K562 (cell line): Measurements from ENCODE around the gene IL6R. TPM values are rescaled to one million over a fixed set of nuclear protein-coding genes. Genes with fewer than 3 reads are reported as not detected.

Experiments
- ATAC-seq: fragments of 200-7000 bp; cut with Tn5 transposase; 3 replicates; pipeline ENCODE4 v1.9.1; 2020; ENCODE audit warnings: moderate library complexity
- BruUV-seq: library from RNA; stranded (reverse); fragments of 400-500 nt; replicated peaks from 2 replicates; lab custom pipeline; 2021; lab: Mats Ljungman, UMichigan
- CTCF ChIA-PET: fragments of 300-600 bp; formaldehyde crosslinking; extraction: SDS; loops from one replicate; lab custom pipeline; 2021; ENCODE audit warnings: low intra/inter-chr PET ratio; lab: Yijun Ruan, JAX
- POLR2A ChIA-PET: fragments of 300-600, 350-650 bp; sonication (Branson Sonifier 250); formaldehyde crosslinking; extraction: SDS; loops from one replicate; lab custom pipeline; 2021; ENCODE audit warnings: antibody characterized with exemption, inconsistent platforms; lab: Yijun Ruan, JAX
- DNase-seq, 4 experiments: peaks; one replicate each; pipeline versions ENCODE4 v3.0.0 to v3.0.0-alpha.2; 2011 to 2018; ENCODE audit warnings: low spot score in 3 of 4, mixed read lengths in 3 of 4; ENCODE audit errors: extremely low read depth in 1 of 4
- FAIRE-seq: peaks from 2 replicates; lab custom pipeline; 2011; peaks lifted over from hg19 to GRCh38; lab: Jason Lieb, UNC
- H2AFZ ChIP-seq: 2 replicates; pipeline ENCODE4 v1.6.0; 2011; ENCODE audit warnings: low read depth, low read length, control low read depth, inconsistent platforms
- H3K27ac ChIP-seq: fragments of 200-600 bp; 3 replicates; pipeline ENCODE4 v1.8.0; 2011; ENCODE audit warnings: low read depth, mild to moderate bottlenecking, control low read depth, inconsistent platforms, low read length, moderate library complexity, mixed read lengths; ENCODE audit errors: extremely low read depth
- H3K27me3 ChIP-seq, 2 experiments: fragments of 300-600 bp in 1 of 2; 2 replicates in 1 of 2; 3 replicates in 1 of 2; pipeline versions ENCODE4 v1.6.0 to v1.8.0; 2011; ENCODE audit warnings: inconsistent platforms in 2 of 2, low read length in 2 of 2, mild to moderate bottlenecking in 1 of 2, mixed read lengths in 1 of 2, moderate library complexity in 1 of 2; ENCODE audit not compliant: control insufficient read depth in 2 of 2, insufficient read depth in 2 of 2
- H3K36me3 ChIP-seq: fragments of 300-600 bp; 3 replicates; pipeline ENCODE4 v1.8.0; 2011; ENCODE audit warnings: mild to moderate bottlenecking, low read length, inconsistent platforms; ENCODE audit not compliant: control insufficient read depth, insufficient read depth
- H3K4me1 ChIP-seq, 2 experiments: fragments of 200-600 bp in 1 of 2; replicated peaks in 1 of 2; 2 replicates in 1 of 2; 3 replicates in 1 of 2; pipeline versions ENCODE4 v1.5.1 to v1.8.0; 2011; ENCODE audit warnings: inconsistent platforms in 2 of 2, low read length in 2 of 2, mild to moderate bottlenecking in 1 of 2, mixed read lengths in 1 of 2, moderate library complexity in 1 of 2; ENCODE audit not compliant: control insufficient read depth in 2 of 2, insufficient read depth in 2 of 2
- H3K4me2 ChIP-seq: 2 replicates; pipeline ENCODE4 v1.6.1; 2011; ENCODE audit warnings: low read length, control low read depth, inconsistent platforms, mixed read lengths; ENCODE audit not compliant: insufficient read depth
- H3K4me3 ChIP-seq: fragments of 200-600 bp; sonication (generic), shearing (Covaris generic); 2 replicates; pipeline ENCODE4 v1.5.1; 2016; ENCODE audit warnings: control low read depth, inconsistent platforms
- H3K79me2 ChIP-seq: fragments of 200-600 bp; 3 replicates; pipeline ENCODE4 v1.8.0; 2011; ENCODE audit warnings: low read length, inconsistent platforms; ENCODE audit not compliant: control insufficient read depth, insufficient read depth
- H3K9ac ChIP-seq, 2 experiments: 2 replicates each; pipeline versions ENCODE4 v1.6.0 to v1.6.1; 2011; ENCODE audit warnings: low read depth in 2 of 2, low read length in 2 of 2, control low read depth in 1 of 2, inconsistent platforms in 1 of 2, mild to moderate bottlenecking in 1 of 2, mixed read lengths in 1 of 2; ENCODE audit not compliant: insufficient read depth in 1 of 2
- H3K9me1 ChIP-seq: one replicate; pipeline ENCODE4 v1.6.0; 2011; ENCODE audit warnings: inconsistent platforms, mild to moderate bottlenecking, low read length, moderate library complexity; ENCODE audit not compliant: control insufficient read depth, insufficient read depth
- H3K9me3 ChIP-seq: replicated peaks from 2 replicates; pipeline ENCODE4 v1.5.1; 2011; ENCODE audit warnings: low read depth, low read length, inconsistent platforms; ENCODE audit not compliant: control insufficient read depth, insufficient read depth
- H4K20me1 ChIP-seq: replicated peaks from 2 replicates; pipeline ENCODE4 v1.6.1; 2011; ENCODE audit warnings: low read length, inconsistent platforms, mixed read lengths; ENCODE audit not compliant: control insufficient read depth, insufficient read depth
- ASH1L ChIP-seq: fragments of 450-650 bp; IDR thresholded peaks from 2 replicates; pipeline ENCODE4 v1.6.1; 2018; ENCODE audit warnings: borderline replicate concordance, mild to moderate bottlenecking, low read depth; ENCODE audit not compliant: partially characterized antibody
- BRD4 ChIP-seq: fragments of 200-600 bp; sonication (generic); IDR thresholded peaks from 2 replicates; pipeline ENCODE4 v1.6.1; 2017; ENCODE audit warnings: inconsistent platforms
- CHD2 ChIP-seq: IDR thresholded peaks from 2 replicates; pipeline ENCODE4 v1.6.1; 2011; ENCODE audit warnings: low read depth, low read length
- ETS2 ChIP-seq: IDR thresholded peaks from 2 replicates; pipeline ENCODE4 v1.6.1; 2016; ENCODE audit warnings: borderline replicate concordance, missing genetic modification characterization, mild to moderate bottlenecking, moderate library complexity, missing compliant biosample characterization; ENCODE audit not compliant: poor library complexity, severe bottlenecking
- KDM2B ChIP-seq: fragments of 250-450 bp; sonication (Bioruptor Pico); IDR thresholded peaks from 2 replicates; pipeline ENCODE4 v1.8.0; 2021; ENCODE audit warnings: mild to moderate bottlenecking, moderate library complexity
- KDM5B ChIP-seq: fragments of 200-600 bp; sonication (generic); IDR thresholded peaks from 2 replicates; pipeline ENCODE4 v1.6.1; 2012; ENCODE audit warnings: low read depth, mild to moderate bottlenecking, moderate library complexity, low read length, control low read depth, inconsistent platforms; ENCODE audit not compliant: insufficient replicate concordance
- ZBTB5 ChIP-seq: fragments of 450-650 bp; IDR thresholded peaks from 2 replicates; pipeline ENCODE4 v1.6.1; 2017; ENCODE audit warnings: antibody characterized with exemption
- ZNF512 ChIP-seq: IDR thresholded peaks from 2 replicates; pipeline ENCODE4 v1.6.1; 2016; ENCODE audit warnings: missing genetic modification characterization, missing compliant biosample characterization
- ZNF707 ChIP-seq: fragments of 250-450 bp; sonication (Bioruptor Pico); conservative IDR thresholded peaks from 2 replicates; pipeline ENCODE4 v1.8.0; 2022; ENCODE audit warnings: inconsistent platforms, mild to moderate bottlenecking, moderate library complexity
- WGBS: fragments of 100-300 bp; shearing (Covaris generic); methylation state at CpG from one replicate; pipeline ENCODE4 v1.1.6; 2016; ENCODE audit warnings: low coverage, mixed read lengths; ENCODE audit not compliant: insufficient coverage; ENCODE audit errors: missing lambda C conversion rate; 5-methylcytosine and 5-hydroxymethylcytosine counted together
- in situ Hi-C: fragments of 300-500 bp; cut with MboI; formaldehyde crosslinking; loops from 4 replicates; pipeline ENCODE4 v1.15.0; 2018; ENCODE audit warnings: inconsistent platforms, mixed read lengths
- intact Hi-C: fragments of 100-400 bp; cut with micrococcal nuclease; formaldehyde crosslinking; loops from 2 replicates; pipeline ENCODE4 v1.14.2; 2022
- polyA plus RNA-seq, 8 experiments: library from polyadenylated mRNA; depleted of rRNA in 4 of 8; stranded (reverse) in 5 of 8; unstranded in 3 of 8; fragments of >200 nt; fragmentation: Nextera tagmentation in 2 of 8; fragmentation: Illumina TruSeq in 1 of 8; extraction: Ambion mirVana in 2 of 8; extraction: Trizol in 1 of 8; gene quantifications; 2 replicates each; pipeline versions ENCODE4 v1.2.1 to v1.2.3, GENCODE V29; 2011 to 2014; ENCODE audit warnings: inconsistent platforms in 1 of 8, missing spikeins in 1 of 8
- total RNA-seq, 7 experiments: library from RNA; depleted of rRNA in 6 of 7; stranded (reverse); fragments of >200 nt in 6 of 7; fragmentation: Illumina TruSeq in 2 of 7; extraction: Trizol in 2 of 7; gene quantifications; 2 replicates each; pipeline versions ENCODE4 v1.2.1 to v1.2.3, GENCODE V29; 2011 to 2021; ENCODE audit warnings: low replicate concordance in 1 of 7

Gene IL6R
- total and polyA plus RNA-seq, 9 of the 15 experiments (the other 6 are each of a cell fraction or from before 2014, with no cell fraction given), result 0.05 to 1.1 (median 0.11) TPM; not detected in 2

- H3K4me1 ChIP-seq, result peaks cover 11 to 19% of the 10 kb centered on the region in 2 experiments; a peak in 4 of 5 replicates
- no peak for TF ChIP-seq KDM5B
- TF ChIP-seq ETS2 (tag), result no peak
- TF ChIP-seq CHD2, result no peak
- no peak for TF ChIP-seq BRD4
- TF ChIP-seq ZNF707 (CRISPR knock-in tag), result no peak
- TF ChIP-seq KDM2B, result no peak
- no peak for TF ChIP-seq ASH1L
- no peak for TF ChIP-seq ZNF512 (tag)
- no peak for TF ChIP-seq ZBTB5
- TF ChIP-seq, all 486 proteins: peak for 0
- no peak overlapping the region for H3K4me3 ChIP-seq
- in situ Hi-C loops, result no loop called here
- no peak overlapping the region for H2AFZ ChIP-seq
- no peak for DNase-seq
- no TSS peak for BruUV-seq
- peaks cover 44 to 65% of the 10 kb centered on the region in 2 experiments for H3K27me3 ChIP-seq
- POLR2A ChIA-PET, result interaction anchor here (0.6 to 1.2 kb wide), 2 partner anchors 21 to 111 kb away, joined by 3 read pairs; no protein-coding TSS in a partner anchor
- no peak for ATAC-seq
- H4K20me1 ChIP-seq, result peaks cover 18% of the 10 kb centered on the region
- 0 out of 4 replicates have a peak overlapping the region, but pooled peaks of 1 of the 2 experiments have one; percentile 1 for H3K9ac ChIP-seq
- H3K9me1 ChIP-seq, result no peaks in the 10 kb centered on the region
- no peaks in the 10 kb centered on the region for H3K79me2 ChIP-seq
- H3K4me2 ChIP-seq, result no peak overlapping the region
- 15% methylated on average over 3 of the region's 3 CpGs for WGBS
- no peaks in the 10 kb centered on the region for H3K9me3 ChIP-seq
- H3K27ac ChIP-seq, result no peak overlapping the region
- no peak for FAIRE-seq
- CTCF ChIA-PET, result no interaction called here
- no peaks in the 10 kb centered on the region for H3K36me3 ChIP-seq
- intact Hi-C loops, result loop anchor here (5.0 kb wide), 2 partner anchors 55 to 60 kb away; no protein-coding TSS in a partner anchor
Observed at GRCh38 chr1:154406886-154407197, 1.7 kb downstream of the IL6R start.
